Measurements from ENCODE around the gene CNTN4.

- TF ChIP-seq SMAD3 (CRISPR knock-in tag; IDR thresholded peaks at IDR 0.05; ENCODE audit: borderline replicate concordance) (no peak), CTCF (IDR thresholded peaks at IDR 0.05) (no peak), ESRRA (CRISPR knock-in tag; IDR thresholded peaks at IDR 0.05; ENCODE audit: borderline replicate concordance) (no peak), IRF1 (CRISPR knock-in tag; IDR thresholded peaks at IDR 0.05) (no peak), USF1 (CRISPR knock-in tag; IDR thresholded peaks at IDR 0.05) (no peak), ATF2 (CRISPR knock-in tag; IDR thresholded peaks at IDR 0.05; ENCODE audit: borderline replicate concordance, low read depth) (no peak), NFYB (CRISPR knock-in tag; conservative IDR thresholded peaks at IDR 0.05; ENCODE audit: low read depth) (no peak), RELA (CRISPR knock-in tag; IDR thresholded peaks at IDR 0.05; ENCODE audit: borderline replicate concordance) (no peak), ATF3 (CRISPR knock-in tag; conservative IDR thresholded peaks at IDR 0.05) (no peak), E2F1 (CRISPR knock-in tag; IDR thresholded peaks at IDR 0.05) (no peak), ZNF138 (CRISPR knock-in tag; conservative IDR thresholded peaks at IDR 0.05) (no peak), ETV6 (CRISPR knock-in tag; IDR thresholded peaks at IDR 0.05) (no peak), ZNF281 (CRISPR knock-in tag; IDR thresholded peaks at IDR 0.05) (no peak), ZNF423 (CRISPR knock-in tag; IDR thresholded peaks at IDR 0.05) (no peak)
Observed at GRCh38 chr3:2301361-2301760, 202.7 kb downstream of the CNTN4 start.
